Smooth muscle cell (in vitro differentiated cells): ENCODE measurements around the gene EFNB1. TPM values are rescaled to one million over a fixed set of nuclear protein-coding genes. Genes with fewer than 3 reads are reported as not detected.

Experiments used
- DNase-seq: peaks from one replicate; lab custom pipeline; 2025; ENCODE audit not compliant: unreplicated experiment; lab: John Stamatoyannopoulos, UW
- H2AFZ ChIP-seq: fragments of 200-600 bp; sonication (generic); 2 replicates; pipeline ENCODE4 v1.6.0; 2016; ENCODE audit warnings: antibody characterized with exemption, low read depth, mild to moderate bottlenecking
- H3F3A ChIP-seq: fragments of 200-600 bp; sonication (generic); 2 replicates; pipeline ENCODE4 v1.6.0; 2017; ENCODE audit warnings: antibody characterized with exemption, low read depth
- H3K27ac ChIP-seq: fragments of 200-600 bp; sonication (generic); 2 replicates; pipeline ENCODE4 v1.5.1; 2016; ENCODE audit warnings: low read depth, mild to moderate bottlenecking
- H3K27me3 ChIP-seq: fragments of 200-600 bp; sonication (generic); 2 replicates; pipeline ENCODE4 v1.6.1; 2016; ENCODE audit warnings: low read depth, mild to moderate bottlenecking
- H3K36me3 ChIP-seq: fragments of 200-600 bp; sonication (generic); 2 replicates; pipeline ENCODE4 v1.5.1; 2016; ENCODE audit warnings: low read depth
- H3K4me1 ChIP-seq: fragments of 200-600 bp; sonication (generic); 2 replicates; pipeline ENCODE4 v1.5.1; 2016; ENCODE audit warnings: low read depth
- H3K4me2 ChIP-seq: fragments of 200-600 bp; sonication (generic); 2 replicates; pipeline ENCODE4 v1.6.0; 2016; ENCODE audit warnings: mild to moderate bottlenecking
- H3K4me3 ChIP-seq: fragments of 200-600 bp; sonication (generic); 2 replicates; pipeline ENCODE4 v1.5.1; 2016; ENCODE audit warnings: mild to moderate bottlenecking
- H3K79me2 ChIP-seq: fragments of 200-600 bp; sonication (generic); 2 replicates; pipeline ENCODE4 v1.6.0; 2016; ENCODE audit warnings: low read depth, mild to moderate bottlenecking
- H3K9ac ChIP-seq: fragments of 200-600 bp; sonication (generic); 2 replicates; pipeline ENCODE4 v1.6.0; 2016; ENCODE audit warnings: low read depth
- H3K9me3 ChIP-seq: fragments of 200-600 bp; sonication (generic); replicated peaks from 2 replicates; pipeline ENCODE4 v1.5.1; 2016; ENCODE audit warnings: low read depth
- H4K20me1 ChIP-seq: fragments of 200-600 bp; sonication (generic); 2 replicates; pipeline ENCODE4 v1.6.0; 2016; ENCODE audit warnings: low read depth
- CTCF ChIP-seq: fragments of 200-600 bp; sonication (generic); IDR thresholded peaks from 2 replicates; pipeline ENCODE4 v1.5.1; 2017; ENCODE audit warnings: borderline replicate concordance, mild to moderate bottlenecking, antibody characterized with exemption; ENCODE audit not compliant: insufficient read depth, poor library complexity, severe bottlenecking
- WGBS: methylation state at CpG from one replicate; pipeline ENCODE4 v1.1.7; 2016; ENCODE audit warnings: low lambda C conversion rate; 5-methylcytosine and 5-hydroxymethylcytosine counted together
- polyA plus RNA-seq: library from polyadenylated mRNA; unstranded; fragments of >200 nt; fragmentation: Nextera tagmentation; extraction: Ambion mirVana; gene quantifications from 2 replicates; pipeline ENCODE4 v1.2.1, GENCODE V29; 2016
- total RNA-seq: library from RNA; depleted of rRNA; stranded (reverse); fragments of >200 nt; gene quantifications from 2 replicates; pipeline ENCODE4 v1.2.3, GENCODE V29; 2014

Gene EFNB1
- total and polyA plus RNA-seq, 2 experiments from 2014 or later: 41.4 to 58.3 TPM

GRCh38 chrX:68833448-68833805 is 4.6 kb downstream of the EFNB1 start:
- Histone ChIP-seq H3K9ac (no peak overlapping the region), H4K20me1 (peaks cover 84% of the 10 kb centered on the region), H3K4me3 (no peak overlapping the region), H3F3A (no peaks in the 10 kb centered on the region), H2AFZ (no peak overlapping the region), H3K36me3 (no peaks in the 10 kb centered on the region), H3K4me2 (no peak overlapping the region), H3K27me3 (no peaks in the 10 kb centered on the region), H3K27ac (no peak overlapping the region), H3K4me1 (no peaks in the 10 kb centered on the region), H3K9me3 (no peaks in the 10 kb centered on the region), H3K79me2 (peaks cover 85% of the 10 kb centered on the region)
- TF ChIP-seq CTCF: no peak
- no peak for DNase-seq
- 97% methylated on average over 6 of the region's 6 CpGs for WGBS

DNA sequence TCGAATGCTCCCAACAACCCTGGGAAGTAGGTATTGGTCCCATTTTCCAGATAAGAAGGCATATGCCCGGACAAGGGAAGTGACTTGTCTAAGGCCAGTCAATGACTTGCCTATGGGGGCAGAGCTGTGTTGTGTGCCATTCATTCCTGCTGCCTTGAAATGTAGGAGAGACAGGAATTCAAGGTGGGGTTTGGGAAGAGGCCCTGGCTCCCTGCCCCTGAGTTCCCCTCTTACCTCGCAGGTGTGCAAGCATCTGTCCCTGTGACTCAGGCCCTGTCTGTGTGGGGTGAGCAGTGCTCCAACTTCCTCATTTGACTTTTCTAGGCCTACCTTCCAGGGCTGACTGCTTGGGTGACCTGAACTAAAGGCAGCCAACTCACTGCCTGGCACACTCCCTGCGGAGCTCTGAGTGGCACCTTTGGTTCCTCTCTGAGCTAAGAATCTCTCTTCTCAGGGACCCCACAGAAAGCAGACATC is 5.1 kb downstream of the EFNB1 start:
- Histone ChIP-seq H3K27ac (no peak overlapping the region), H3K4me3 (no peak overlapping the region), H3K4me1 (no peaks in the 10 kb centered on the region), H3F3A (no peaks in the 10 kb centered on the region), H3K36me3 (no peaks in the 10 kb centered on the region), H3K4me2 (no peak overlapping the region), H3K79me2 (peaks cover 85% of the 10 kb centered on the region), H2AFZ (no peak overlapping the region), H4K20me1 (peaks cover 89% of the 10 kb centered on the region), H3K9me3 (no peaks in the 10 kb centered on the region), H3K9ac (no peak overlapping the region), H3K27me3 (no peaks in the 10 kb centered on the region)
- no peak for TF ChIP-seq CTCF
- no peak for DNase-seq
- 85% methylated on average over 4 of the region's 4 CpGs for WGBS

GRCh38 chrX:68834371-68835103 is 5.7 kb downstream of the EFNB1 start:
- Histone ChIP-seq H3K4me1 (no peaks in the 10 kb centered on the region), H4K20me1 (peaks cover 86% of the 10 kb centered on the region), H3K9ac (no peak overlapping the region), H3K36me3 (no peaks in the 10 kb centered on the region), H3K27me3 (no peaks in the 10 kb centered on the region), H3K79me2 (peaks cover 78% of the 10 kb centered on the region), H3K4me3 (no peak overlapping the region), H2AFZ (no peak overlapping the region), H3K27ac (no peak overlapping the region), H3K4me2 (no peak overlapping the region), H3K9me3 (no peaks in the 10 kb centered on the region), H3F3A (no peaks in the 10 kb centered on the region)
- no peak for TF ChIP-seq CTCF
- DNase-seq: no peak
- WGBS: 75% methylated on average over 7 of the region's 7 CpGs

DNA sequence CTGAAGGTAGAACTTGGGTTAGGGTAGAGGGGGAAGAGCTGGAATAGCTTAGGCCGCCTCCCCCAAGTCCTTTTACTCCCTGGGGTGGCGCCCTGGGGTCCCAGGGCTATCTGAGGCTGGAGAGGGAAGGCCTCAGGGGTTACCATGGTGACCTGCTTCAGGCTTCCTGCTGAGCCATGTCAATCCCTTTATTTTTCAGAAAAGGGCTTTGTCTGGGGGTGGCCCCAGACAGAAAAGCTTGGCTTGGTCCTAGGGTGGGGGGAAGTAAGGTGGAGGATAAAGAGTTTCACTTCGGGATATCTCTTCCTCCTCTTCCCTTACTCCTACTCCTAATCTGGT is 6.3 kb downstream of the EFNB1 start:
- Histone ChIP-seq H4K20me1 (peaks cover 81% of the 10 kb centered on the region), H3K9ac (no peak overlapping the region), H3F3A (no peaks in the 10 kb centered on the region), H3K4me1 (no peaks in the 10 kb centered on the region), H3K27ac (no peak overlapping the region), H3K4me2 (no peak overlapping the region), H3K9me3 (no peaks in the 10 kb centered on the region), H3K4me3 (no peak overlapping the region), H3K79me2 (peaks cover 73% of the 10 kb centered on the region), H2AFZ (no peak overlapping the region), H3K27me3 (no peaks in the 10 kb centered on the region), H3K36me3 (no peaks in the 10 kb centered on the region)
- no peak for TF ChIP-seq CTCF
- no peak for DNase-seq
- 79% methylated on average over 3 of the region's 3 CpGs for WGBS
